GM08714 (cell line): ENCODE data around the gene FOXN3.

Experiments used
- H3K4me3 ChIP-seq: fragments of 200-500 bp; sonication (Bioruptor generic); 2 replicates; pipeline ENCODE4 v1.5.1; 2014; ENCODE audit warnings: mild to moderate bottlenecking, low read length, inconsistent platforms
- ZNF274 ChIP-seq: IDR thresholded peaks from 2 replicates; pipeline ENCODE4 v1.6.1; 2012; ENCODE audit warnings: mild to moderate bottlenecking, low read depth, low read length

FOXN3 gene

GRCh38 chr14:89245802-89246201 is 171.2 kb downstream of the FOXN3 start:
- H3K4me3 ChIP-seq = no peak overlapping the region
- no peak for TF ChIP-seq ZNF274

- no peak overlapping the region for H3K4me3 ChIP-seq
- no peak for TF ChIP-seq ZNF274
These were observed 172.3 kb downstream of the FOXN3 start for GRCh38 chr14:89244720-89245119.

- TF ChIP-seq ZNF274 = no peak
- H3K4me3 ChIP-seq = no peak overlapping the region
These were observed 173.3 kb downstream of the FOXN3 start for GRCh38 chr14:89243741-89244140.

DNA sequence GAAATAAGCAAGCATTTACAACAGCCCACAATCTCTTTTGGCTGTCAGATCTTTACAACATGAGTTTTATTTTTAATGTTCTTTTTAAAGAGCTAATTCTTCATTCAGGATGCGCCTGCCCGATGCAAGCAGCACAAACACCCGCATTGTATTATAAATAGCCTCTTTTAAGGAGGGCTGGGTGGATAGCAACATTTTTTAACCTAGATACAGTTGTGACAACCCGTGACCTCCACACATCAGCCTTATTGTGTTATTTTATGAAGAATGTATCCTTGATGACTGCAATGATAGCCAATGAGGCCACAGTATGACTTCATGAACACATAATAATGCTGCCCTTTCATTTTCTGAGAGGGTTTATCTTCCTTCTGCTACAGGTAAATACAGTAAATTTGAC is 173.7 kb downstream of the FOXN3 start:
- no peak for TF ChIP-seq ZNF274
- no peak overlapping the region for H3K4me3 ChIP-seq

- no peak for TF ChIP-seq ZNF274
- no peak overlapping the region for H3K4me3 ChIP-seq
These were observed 174.3 kb downstream of the FOXN3 start for GRCh38 chr14:89242652-89243279.

- no peak overlapping the region for H3K4me3 ChIP-seq
- TF ChIP-seq ZNF274 = no peak
These were observed 174.9 kb downstream of the FOXN3 start for GRCh38 chr14:89241934-89242651.

GRCh38 chr14:89241257-89241656 is 175.8 kb downstream of the FOXN3 start:
- no peak overlapping the region for H3K4me3 ChIP-seq
- no peak for TF ChIP-seq ZNF274

- no peak overlapping the region for H3K4me3 ChIP-seq
- no peak for TF ChIP-seq ZNF274
These were observed 176.6 kb downstream of the FOXN3 start for GRCh38 chr14:89240414-89240813.

- no peak for TF ChIP-seq ZNF274
- no peak overlapping the region for H3K4me3 ChIP-seq
These were observed 178.0 kb downstream of the FOXN3 start for GRCh38 chr14:89239023-89239422.

DNA sequence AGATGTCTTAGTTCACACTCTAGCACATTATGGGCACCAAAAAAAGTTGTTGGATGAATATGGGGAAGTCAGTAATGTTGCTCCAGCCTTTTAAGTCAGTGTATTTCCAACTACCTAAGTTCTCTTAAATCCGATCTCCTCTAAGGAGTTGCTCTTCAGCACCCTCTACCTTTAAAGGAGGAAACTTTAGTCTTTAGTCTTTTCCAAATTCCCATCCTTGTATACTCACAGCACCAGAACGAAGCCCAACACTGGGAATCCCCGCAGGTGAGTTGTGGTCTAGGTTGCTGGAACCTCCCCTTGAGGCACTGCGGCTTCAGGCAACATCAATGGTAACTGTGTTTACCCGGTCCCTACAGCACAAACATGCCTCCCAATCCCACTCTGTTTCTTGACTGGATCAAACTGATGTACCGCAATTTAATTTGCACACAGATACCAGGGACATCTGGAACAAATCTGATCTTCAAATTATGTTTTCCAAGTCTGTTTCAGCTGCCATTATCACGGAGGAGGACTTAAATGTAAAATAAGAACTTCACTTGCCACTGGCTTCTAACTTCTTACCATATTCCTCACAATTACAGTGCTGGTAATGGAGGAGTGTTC is 179.0 kb downstream of the FOXN3 start:
- no peak for TF ChIP-seq ZNF274
- no peak overlapping the region for H3K4me3 ChIP-seq

GRCh38 chr14:89236851-89237250 is 180.2 kb downstream of the FOXN3 start:
- H3K4me3 ChIP-seq = no peak overlapping the region
- TF ChIP-seq ZNF274 = no peak

GRCh38 chr14:89233184-89233583 is 183.8 kb downstream of the FOXN3 start:
- TF ChIP-seq ZNF274 = no peak
- H3K4me3 ChIP-seq = no peak overlapping the region

DNA sequence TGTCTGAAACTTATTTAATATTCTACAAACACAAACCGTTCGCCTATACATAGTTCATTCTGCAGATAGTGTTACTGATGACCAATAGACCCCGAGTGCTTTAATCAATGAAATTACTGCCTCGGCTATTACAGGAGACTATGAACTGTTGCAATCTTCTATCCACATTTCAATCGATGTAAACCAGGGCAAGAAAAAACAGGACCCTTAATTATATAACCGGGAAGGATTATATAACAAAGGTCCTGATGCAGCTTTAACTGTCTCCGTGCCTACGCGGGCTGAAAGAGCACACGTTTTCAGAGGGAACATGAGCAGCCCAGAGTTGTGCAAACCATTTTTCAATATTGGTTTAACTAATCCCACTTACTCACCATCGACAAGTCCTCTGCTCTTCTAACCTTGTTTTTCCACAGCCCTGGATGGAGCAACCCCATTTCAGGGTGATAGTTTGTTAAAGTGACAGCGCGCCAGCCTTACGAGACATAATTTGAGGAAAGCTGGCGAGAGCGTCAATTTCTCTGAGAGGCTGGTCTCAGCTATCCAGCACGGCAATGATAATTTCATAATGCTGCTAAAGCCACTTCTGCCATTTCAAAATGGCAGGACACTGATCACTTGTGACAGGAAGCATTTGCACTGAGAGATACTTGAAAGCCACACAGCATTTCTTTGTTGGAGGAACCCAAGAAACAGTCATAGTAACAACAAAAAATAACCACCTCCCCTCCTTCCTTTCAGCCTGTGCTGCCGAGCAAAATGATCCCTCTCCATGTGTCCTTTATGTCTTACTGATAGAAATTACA is 184.6 kb downstream of the FOXN3 start:
- H3K4me3 ChIP-seq = no peak overlapping the region
- TF ChIP-seq ZNF274 = no peak

DNA sequence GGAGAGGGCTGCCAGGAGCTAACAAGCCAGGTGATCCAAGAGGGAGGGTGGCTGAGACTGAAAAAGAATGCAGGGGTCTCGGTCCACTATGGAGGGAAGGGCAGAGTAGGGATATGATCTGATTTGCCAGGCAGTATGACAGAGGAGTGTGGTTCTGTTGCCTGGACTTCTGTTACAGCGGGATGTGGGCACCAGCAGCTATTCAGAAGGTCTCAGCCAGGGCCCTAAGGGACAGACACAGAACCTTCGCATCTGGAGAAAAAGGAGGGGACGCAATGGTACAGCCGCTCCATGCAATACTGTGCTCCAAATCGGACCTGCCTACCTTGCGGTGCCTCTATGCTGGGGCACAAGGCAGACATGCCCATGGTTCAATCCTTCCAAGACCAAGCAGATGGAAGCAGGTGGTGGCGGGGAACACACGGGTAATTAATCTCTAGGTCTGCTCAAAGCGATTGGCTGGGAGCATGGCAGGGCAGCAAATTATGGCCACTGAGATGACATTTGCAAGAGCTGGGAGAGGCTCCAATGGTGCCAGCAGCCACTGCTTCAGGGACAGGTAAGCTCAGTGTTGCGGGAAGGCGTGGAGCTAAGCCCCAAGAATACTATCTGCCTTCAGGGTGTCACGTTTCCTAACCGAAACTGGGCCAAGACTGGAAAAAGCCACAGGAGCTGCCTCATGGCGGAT is 185.5 kb downstream of the FOXN3 start:
- no peak for TF ChIP-seq ZNF274
- no peak overlapping the region for H3K4me3 ChIP-seq
